Liver (tissue), 3 donors: ENCODE results near the gene DPP6.

Experiments
- ATF3 ChIP-seq: IDR thresholded peaks from 2 replicates; pipeline ENCODE4 v1.6.1; 2016; ENCODE audit warnings: antibody characterized with exemption
- CTCF ChIP-seq: fragments of 150-350 bp; IDR thresholded peaks from 2 replicates; pipeline ENCODE4 v1.5.1; 2017; ENCODE audit warnings: improper control_type of control experiment, low read depth, low read length; ENCODE audit not compliant: missing input control
- EGR1 ChIP-seq, 2 donors: IDR thresholded peaks; 2 replicates each; pipeline ENCODE4 v1.6.1; 2016 to 2018; ENCODE audit warnings: antibody characterized with exemption in 2 of 2, low read depth in 2 of 2
- FOXA1 ChIP-seq: IDR thresholded peaks from 2 replicates; pipeline ENCODE4 v1.6.1; 2016; ENCODE audit warnings: antibody characterized with exemption
- GABPA ChIP-seq, 2 donors: IDR thresholded peaks in 1 of 2; conservative IDR thresholded peaks in 1 of 2; 2 replicates each; pipeline ENCODE4 v1.6.1; 2016; ENCODE audit warnings: antibody characterized with exemption in 2 of 2, mild to moderate bottlenecking in 1 of 2, moderate library complexity in 1 of 2
- HNF4G ChIP-seq: IDR thresholded peaks from 2 replicates; pipeline ENCODE4 v1.6.1; 2016; ENCODE audit warnings: antibody characterized with exemption
- JUND ChIP-seq, 2 donors: IDR thresholded peaks; 2 replicates each; pipeline ENCODE4 v1.6.1; 2016; ENCODE audit warnings: antibody characterized with exemption in 2 of 2
- MAX ChIP-seq: IDR thresholded peaks from 2 replicates; pipeline ENCODE4 v1.6.1; 2016; ENCODE audit warnings: antibody characterized with exemption
- RAD21 ChIP-seq, 2 donors: IDR thresholded peaks; 2 replicates each; pipeline ENCODE4 v1.6.1; 2016; ENCODE audit warnings: antibody characterized with exemption in 2 of 2, mild to moderate bottlenecking in 2 of 2
- REST ChIP-seq: IDR thresholded peaks from 2 replicates; pipeline ENCODE4 v1.6.1; 2016; ENCODE audit warnings: antibody characterized with exemption, mild to moderate bottlenecking
- SP1 ChIP-seq: IDR thresholded peaks from 2 replicates; pipeline ENCODE4 v1.6.1; 2018; ENCODE audit warnings: antibody characterized with exemption, mild to moderate bottlenecking
- TAF1 ChIP-seq: conservative IDR thresholded peaks from 2 replicates; pipeline ENCODE4 v1.6.1; 2016; ENCODE audit warnings: antibody characterized with exemption, mild to moderate bottlenecking
- YY1 ChIP-seq: IDR thresholded peaks from 2 replicates; pipeline ENCODE4 v1.6.1; 2016; ENCODE audit warnings: antibody characterized with exemption, mild to moderate bottlenecking
- ZBTB33 ChIP-seq: IDR thresholded peaks from 2 replicates; pipeline ENCODE4 v1.6.1; 2016; ENCODE audit warnings: antibody characterized with exemption
- donor health status: healthy.
- donor health status: healthy.

- no peak for TF ChIP-seq JUND (IDR thresholded peaks at IDR 0.05)
- no peak for TF ChIP-seq HNF4G
- no peak for TF ChIP-seq MAX
- no peak for TF ChIP-seq CTCF
- TF ChIP-seq YY1, result no peak
- TF ChIP-seq TAF1, result no peak
- TF ChIP-seq GABPA (IDR thresholded peaks at IDR 0.05 in 1 of 2, conservative IDR thresholded peaks at IDR 0.05 in 1 of 2), result no peak
- no peak for TF ChIP-seq REST
- no peak for TF ChIP-seq ZBTB33
- no peak for TF ChIP-seq RAD21 (IDR thresholded peaks at IDR 0.05)
- TF ChIP-seq FOXA1, result no peak
- no peak for TF ChIP-seq SP1
- TF ChIP-seq ATF3, result no peak
- no peak for TF ChIP-seq EGR1 (IDR thresholded peaks at IDR 0.05; ENCODE audit: low read depth in 2 of 2)
These were observed 423.7 kb downstream of the DPP6 start for GRCh38 chr7:154475864-154476263.
